Gastroesophageal sphincter (tissue), 3 donors: ENCODE data around the gene EDN1.

Experiments used
- POLR2A ChIP-seq, 2 donors: fragments of 450-650 bp; IDR thresholded peaks; one replicate each; pipeline ENCODE4 v1.6.1; 2017; ENCODE audit warnings: antibody characterized with exemption in 2 of 2, mild to moderate bottlenecking in 2 of 2, moderate library complexity in 1 of 2
- POLR2AphosphoS5 ChIP-seq: sonication (generic); formaldehyde crosslinking; IDR thresholded peaks from one replicate; pipeline ENCODE4 v1.6.1; 2017; ENCODE audit warnings: antibody characterized with exemption
- TF ChIP-seq, protein P1 (sequence below), 4 experiments: fragments of 200-600 bp in 2 of 4; fragments of 450-650 bp in 2 of 4; sonication (generic) in 1 of 4; IDR thresholded peaks; one replicate each; pipeline ENCODE4 v1.5.1; 2017 to 2019; ENCODE audit warnings: antibody characterized with exemption in 4 of 4, mild to moderate bottlenecking in 2 of 4, moderate library complexity in 2 of 4

GRCh38 chr6:12279322-12280091 is 10.7 kb upstream of the EDN1 start:
- TF ChIP-seq, protein P1, sequence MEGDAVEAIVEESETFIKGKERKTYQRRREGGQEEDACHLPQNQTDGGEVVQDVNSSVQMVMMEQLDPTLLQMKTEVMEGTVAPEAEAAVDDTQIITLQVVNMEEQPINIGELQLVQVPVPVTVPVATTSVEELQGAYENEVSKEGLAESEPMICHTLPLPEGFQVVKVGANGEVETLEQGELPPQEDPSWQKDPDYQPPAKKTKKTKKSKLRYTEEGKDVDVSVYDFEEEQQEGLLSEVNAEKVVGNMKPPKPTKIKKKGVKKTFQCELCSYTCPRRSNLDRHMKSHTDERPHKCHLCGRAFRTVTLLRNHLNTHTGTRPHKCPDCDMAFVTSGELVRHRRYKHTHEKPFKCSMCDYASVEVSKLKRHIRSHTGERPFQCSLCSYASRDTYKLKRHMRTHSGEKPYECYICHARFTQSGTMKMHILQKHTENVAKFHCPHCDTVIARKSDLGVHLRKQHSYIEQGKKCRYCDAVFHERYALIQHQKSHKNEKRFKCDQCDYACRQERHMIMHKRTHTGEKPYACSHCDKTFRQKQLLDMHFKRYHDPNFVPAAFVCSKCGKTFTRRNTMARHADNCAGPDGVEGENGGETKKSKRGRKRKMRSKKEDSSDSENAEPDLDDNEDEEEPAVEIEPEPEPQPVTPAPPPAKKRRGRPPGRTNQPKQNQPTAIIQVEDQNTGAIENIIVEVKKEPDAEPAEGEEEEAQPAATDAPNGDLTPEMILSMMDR (IDR thresholded peaks at IDR 0.05) = no peak
- no peak for TF ChIP-seq POLR2A (IDR thresholded peaks at IDR 0.05)
- no peak for TF ChIP-seq POLR2AphosphoS5
